ENCODE data around the gene XPO4. TPM values are rescaled to one million over a fixed set of nuclear protein-coding genes. Genes with fewer than 3 reads are reported as not detected.

XPO4 gene
- total and polyA plus RNA-seq, 2 donors (not counting 3 experiments of a cell fraction or from before 2014, with no cell fraction given): 6.0 to 22.5 TPM

- no peaks in the 10 kb centered on the region for H4K20me1 ChIP-seq (replicated peaks; ENCODE audit: control insufficient read depth, extremely low read depth, insufficient read depth, low read length)
- H3K9me3 ChIP-seq (replicated peaks; ENCODE audit: control insufficient read depth, insufficient read depth, low read length): no peaks in the 10 kb centered on the region
- no peaks in the 10 kb centered on the region for H3K27me3 ChIP-seq (ENCODE audit: control insufficient read depth in 2 of 2, insufficient read depth in 2 of 2, low read length in 2 of 2)
- H3K4me1 ChIP-seq (ENCODE audit: control insufficient read depth, extremely low read depth, insufficient read depth, low read length): peaks cover 21% of the 10 kb centered on the region
- peak overlapping the region in 1 of 3 experiments; percentile 60 for H3K4me3 ChIP-seq (replicated peaks in 1 of 3; ENCODE audit: insufficient read depth in 1 of 3, low read depth in 1 of 3, low read length in 3 of 3)
- H3K79me2 ChIP-seq (ENCODE audit: control insufficient read depth, insufficient read depth, low read length): peaks cover 6% of the 10 kb centered on the region
- H3K9ac ChIP-seq (replicated peaks; ENCODE audit: extremely low read depth, insufficient read depth, low read length): peak overlapping the region; percentile 78
- dilution Hi-C loops (cut with MboI; ENCODE audit: extremely low pct_ligation_motif_present, low sequenced_read_pairs) (no loop called here), intact Hi-C loops (cut with micrococcal nuclease) (loop anchor here (5.0 to 10.0 kb wide), 2 partner anchors 55 to 292 kb away; partner anchors contain the start of gene LATS2)
- ChIA-PET CTCF (interaction anchor here (1.0 to 5.0 kb wide), 4 partner anchors 19 to 152 kb away, joined by 3 to 21 read pairs (median 3); no protein-coding TSS in a partner anchor), POLR2A (interaction anchor here (0.7 kb wide), 1 partner anchor 42 kb away, joined by 3 read pairs; no protein-coding TSS in a partner anchor)
- no peak overlapping the region for H2AFZ ChIP-seq (ENCODE audit: low read depth, low read length)
- no peak for TF ChIP-seq CTCF (IDR thresholded peaks at IDR 0.05; ENCODE audit: extremely low read depth in 1 of 2, insufficient read depth in 1 of 2, low read depth in 1 of 2, low read length in 2 of 2)
- TF ChIP-seq MAX (IDR thresholded peaks at IDR 0.05; ENCODE audit: insufficient read depth, insufficient read length): no peak
- TF ChIP-seq MYC (IDR thresholded peaks at IDR 0.05; ENCODE audit: low read depth, low read length): no peak
- TF ChIP-seq POLR2AphosphoS5 (IDR thresholded peaks at IDR 0.05; ENCODE audit: insufficient read depth, low read depth, low read length): no peak
- no peak for TF ChIP-seq FOS (IDR thresholded peaks at IDR 0.05; ENCODE audit: borderline replicate concordance, insufficient read depth, low read length)
- no peak for TF ChIP-seq JUN (IDR thresholded peaks at IDR 0.05; ENCODE audit: borderline replicate concordance, insufficient read depth, insufficient read length, low read depth)
- no peak for TF ChIP-seq GATA2 (IDR thresholded peaks at IDR 0.05; ENCODE audit: insufficient read depth, insufficient read length, low read depth, low read length)
- TF ChIP-seq EZH2 (IDR thresholded peaks at IDR 0.05; ENCODE audit: borderline replicate concordance, low read depth, low read length, severe bottlenecking): no peak
- TF ChIP-seq POLR2A (IDR thresholded peaks at IDR 0.05; ENCODE audit: low read depth, low read length): no peak
- no peaks in the 10 kb centered on the region for H3K36me3 ChIP-seq (ENCODE audit: control insufficient read depth in 2 of 2, extremely low read depth in 1 of 2, insufficient read depth in 2 of 2, low read length in 2 of 2)
- peak overlapping the region; percentile 88 for H3K27ac ChIP-seq (ENCODE audit: insufficient read depth, low read depth, low read length)
- no peaks in the 10 kb centered on the region for H3K9me1 ChIP-seq (replicated peaks; ENCODE audit: control insufficient read depth, extremely low read depth, insufficient read depth, low read length)
- FAIRE-seq: no peak
- peak overlapping the region; percentile 66 for H3K4me2 ChIP-seq (ENCODE audit: insufficient read depth, low read length)
- no peak for DNase-seq (ENCODE audit: low read depth, low spot score)
- no TSS peak for BruUV-seq (replicated peaks)
Observed at GRCh38 chr13:20772401-20773131, 130.0 kb downstream of the XPO4 start.

All from endothelial cell of umbilical vein (primary cell).